GM12874 (cell line): Measurements from ENCODE around the gene SLC5A3.

Experiments used
- CTCF ChIP-seq: IDR thresholded peaks from 2 replicates; pipeline ENCODE4 v1.5.1; 2011; ENCODE audit warnings: low read depth, mild to moderate bottlenecking, control low read depth, low read length, moderate library complexity; ENCODE audit not compliant: insufficient read depth

The SLC5A3 gene

GRCh38 chr21:34072145-34073031, 990 bp upstream of the SLC5A3 start:
- no peak for TF ChIP-seq CTCF

DNA sequence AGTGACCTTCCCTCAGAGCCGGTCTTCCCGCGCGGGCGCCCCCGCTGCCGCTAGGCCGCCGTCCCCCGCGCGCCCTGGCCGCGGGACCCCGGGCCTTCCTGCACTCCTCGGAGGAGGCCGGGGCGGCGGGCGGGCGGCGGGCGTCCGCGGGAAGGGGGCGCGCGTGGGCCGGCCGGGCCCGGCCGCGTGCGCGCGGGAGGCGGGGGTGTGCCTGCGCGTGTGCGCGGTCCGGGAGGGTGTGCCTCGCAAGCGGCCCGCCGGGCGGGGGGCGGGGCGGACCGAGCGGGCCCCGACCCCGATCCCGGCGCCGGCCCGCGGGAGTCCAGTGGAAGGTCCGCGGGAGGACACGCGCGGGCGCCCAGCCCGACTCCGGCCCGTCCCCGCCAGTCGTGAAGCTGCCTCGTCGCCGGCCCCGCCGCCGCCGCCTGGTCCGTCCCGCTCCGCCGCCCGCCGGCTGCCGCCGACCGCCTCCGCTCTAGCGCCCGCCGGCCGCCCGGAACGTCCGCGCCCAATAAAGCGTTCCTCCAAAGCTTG, 438 bp downstream of the SLC5A3 start:
- TF ChIP-seq CTCF: no peak

DNA sequence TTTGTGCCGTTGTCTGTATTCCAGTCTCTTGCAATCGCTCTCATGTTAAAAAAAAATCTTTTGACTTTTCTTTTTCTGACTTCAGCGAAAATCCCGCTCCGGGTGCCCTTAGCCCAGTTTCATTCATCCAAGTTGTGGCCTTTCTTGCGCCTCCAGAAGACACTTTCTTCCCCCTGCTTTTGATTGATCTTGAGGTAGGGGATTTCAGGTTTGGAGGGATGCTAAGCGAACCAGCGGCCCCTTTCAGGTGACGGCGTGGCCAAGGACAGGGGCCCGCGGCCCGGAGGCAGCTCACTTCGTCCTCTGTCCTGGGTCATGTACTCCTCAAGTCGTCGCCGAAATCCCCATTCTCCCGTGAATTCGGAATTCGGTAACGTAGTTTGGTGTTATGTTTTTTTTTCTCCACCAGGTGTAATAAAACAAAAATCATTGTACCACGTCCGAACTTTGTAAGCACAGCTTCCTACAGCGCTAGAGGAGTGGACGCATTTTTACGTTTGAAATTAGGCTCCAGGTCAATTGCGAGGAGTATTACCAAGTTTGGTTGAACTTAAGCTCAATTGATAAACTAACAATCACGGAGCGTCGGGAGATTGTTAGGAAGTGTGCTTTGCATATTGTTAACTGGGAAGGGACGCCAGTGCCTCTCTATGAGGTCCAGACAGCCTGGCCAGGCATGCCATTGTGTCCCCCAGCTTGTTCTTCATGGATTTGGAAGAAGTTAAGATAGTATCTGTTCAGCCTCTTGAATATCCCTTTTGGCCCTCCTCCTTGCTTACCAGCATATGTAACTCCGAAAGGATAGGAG, 1.1 kb downstream of the SLC5A3 start:
- no peak for TF ChIP-seq CTCF

GRCh38 chr21:34075091-34075425, 1.7 kb downstream of the SLC5A3 start:
- TF ChIP-seq CTCF: no peak

- TF ChIP-seq CTCF: no peak
Observed at GRCh38 chr21:34075760-34076660, 2.6 kb downstream of the SLC5A3 start.

GRCh38 chr21:34076835-34077234, 3.5 kb downstream of the SLC5A3 start:
- TF ChIP-seq CTCF: no peak
